GM23338 (cell line): ENCODE measurements around the gene XXYLT1. TPM values are rescaled to one million over a fixed set of nuclear protein-coding genes. Genes with fewer than 3 reads are reported as not detected.

ENCODE experiments used
- ATAC-seq: fragments of 200-7000 bp; cut with Tn5 transposase; 3 replicates; pipeline ENCODE4 v1.9.1; 2020
- DNase-seq: peaks from one replicate; pipeline ENCODE4 v3.0.0-alpha.2; 2015; ENCODE audit warnings: low spot score
- H2AFZ ChIP-seq: fragments of 200-600 bp; sonication (generic); 2 replicates; pipeline ENCODE4 v1.8.0; 2016; ENCODE audit warnings: antibody characterized with exemption, mild to moderate bottlenecking, moderate library complexity
- H3F3A ChIP-seq: fragments of 200-600 bp; sonication (generic); replicated peaks from 2 replicates; pipeline ENCODE4 v1.8.0; 2017; ENCODE audit warnings: antibody characterized with exemption, mixed run types, low read depth
- H3K27ac ChIP-seq: fragments of 200-600 bp; sonication (generic); 2 replicates; pipeline ENCODE4 v1.6.1; 2016; ENCODE audit warnings: low read depth
- H3K27me3 ChIP-seq: fragments of 200-600 bp; sonication (generic); 2 replicates; pipeline ENCODE4 v1.8.0; 2016; ENCODE audit warnings: mild to moderate bottlenecking, mixed run types, moderate library complexity; ENCODE audit not compliant: insufficient read depth
- H3K36me3 ChIP-seq: fragments of 200-600 bp; sonication (generic); 2 replicates; pipeline ENCODE4 v1.8.0; 2016; ENCODE audit warnings: mild to moderate bottlenecking; ENCODE audit not compliant: insufficient read depth
- H3K4me1 ChIP-seq: fragments of 200-600 bp; sonication (generic); 2 replicates; pipeline ENCODE4 v1.8.0; 2016; ENCODE audit warnings: mild to moderate bottlenecking, moderate library complexity; ENCODE audit not compliant: insufficient read depth
- H3K4me2 ChIP-seq: fragments of 200-600 bp; sonication (generic); 2 replicates; pipeline ENCODE4 v1.7.1; 2017; ENCODE audit warnings: mixed run types
- H3K4me3 ChIP-seq: fragments of 200-600 bp; sonication (generic); 2 replicates; pipeline ENCODE4 v1.6.1; 2016; ENCODE audit warnings: mixed run types
- H3K79me2 ChIP-seq: fragments of 200-600 bp; sonication (generic); replicated peaks from 2 replicates; pipeline ENCODE4 v1.8.0; 2017; ENCODE audit warnings: mild to moderate bottlenecking; ENCODE audit not compliant: insufficient read depth
- H3K9me2 ChIP-seq: fragments of 200-600 bp; sonication (generic); 2 replicates; pipeline ENCODE4 v1.8.0; 2017; ENCODE audit not compliant: insufficient read depth
- H4K20me1 ChIP-seq: fragments of 200-600 bp; sonication (generic); replicated peaks from 2 replicates; pipeline ENCODE4 v1.8.0; 2017; ENCODE audit warnings: mild to moderate bottlenecking; ENCODE audit not compliant: insufficient read depth
- H3K27ac Mint-ChIP-seq: 2 replicates; pipeline ENCODE4 v1.8.0; 2020; ENCODE audit warnings: inconsistent platforms, mild to moderate bottlenecking, moderate library complexity, mixed read lengths
- H3K27me3 Mint-ChIP-seq: 3 replicates; pipeline ENCODE4 v1.8.0; 2022; ENCODE audit warnings: low read depth, mild to moderate bottlenecking, moderate library complexity, mixed read lengths, inconsistent platforms; ENCODE audit not compliant: insufficient read depth, poor library complexity
- H3K36me3 Mint-ChIP-seq: 3 replicates; pipeline ENCODE4 v1.8.0; 2021; ENCODE audit warnings: low read depth, mild to moderate bottlenecking, inconsistent platforms, moderate library complexity, mixed read lengths
- H3K4me1 Mint-ChIP-seq: 3 replicates; pipeline ENCODE4 v1.8.0; 2020; ENCODE audit warnings: mild to moderate bottlenecking, inconsistent platforms, mixed read lengths
- H3K4me3 Mint-ChIP-seq: 3 replicates; pipeline ENCODE4 v1.8.0; 2021; ENCODE audit warnings: moderate library complexity, mild to moderate bottlenecking, inconsistent platforms, mixed read lengths
- H3K9me3 Mint-ChIP-seq: 3 replicates; pipeline ENCODE4 v1.8.0; 2020; ENCODE audit warnings: moderate library complexity, mild to moderate bottlenecking, inconsistent platforms, mixed read lengths
- ETS1 ChIP-seq: IDR thresholded peaks from 2 replicates; pipeline ENCODE4 v1.6.1; 2016; ENCODE audit warnings: antibody characterized with exemption
- EZH2 ChIP-seq: fragments of 200-600 bp; sonication (generic); IDR thresholded peaks from one replicate; pipeline ENCODE4 v1.8.0; 2017; ENCODE audit warnings: antibody characterized with exemption, mild to moderate bottlenecking, low read depth; ENCODE audit not compliant: unreplicated experiment
- JUNB ChIP-seq: IDR thresholded peaks from one replicate; pipeline ENCODE4 v1.6.1; 2016; ENCODE audit warnings: antibody characterized with exemption; ENCODE audit not compliant: unreplicated experiment
- POLR2AphosphoS5 ChIP-seq: IDR thresholded peaks from 2 replicates; pipeline ENCODE4 v1.6.1; 2016; ENCODE audit warnings: antibody characterized with exemption, low read depth
- ZNF114 ChIP-seq: fragments of 250-450 bp; sonication (Bioruptor Pico); IDR thresholded peaks from 2 replicates; pipeline ENCODE4 v1.5.0; 2020; ENCODE audit warnings: mild to moderate bottlenecking, moderate library complexity
- polyA plus RNA-seq: library from polyadenylated mRNA; unstranded; fragments of >200 nt; fragmentation: Nextera tagmentation; extraction: Ambion mirVana; gene quantifications from 2 replicates; pipeline ENCODE4 v1.2.1, GENCODE V29; 2016
- total RNA-seq: library from RNA; depleted of rRNA; stranded (reverse); fragments of >200 nt; shearing (Covaris generic); gene quantifications from 2 replicates; pipeline ENCODE4 v1.2.3, GENCODE V29; 2014
- TF ChIP-seq, protein P1 (sequence below), 2 experiments: fragments of 200-600 bp in 1 of 2; sonication (generic) in 1 of 2; conservative IDR thresholded peaks; 2 replicates each; pipeline versions ENCODE4 v1.5.1 to v1.6.1; 2016 to 2017; ENCODE audit warnings: antibody characterized with exemption in 2 of 2, low read depth in 2 of 2, mild to moderate bottlenecking in 2 of 2, moderate library complexity in 1 of 2
- TF ChIP-seq, protein P2 (sequence below): IDR thresholded peaks from one replicate; pipeline ENCODE4 v1.6.1; 2018; ENCODE audit warnings: antibody characterized with exemption; ENCODE audit not compliant: unreplicated experiment

The XXYLT1 gene
- total and polyA plus RNA-seq, 2 experiments from 2014 or later: 13.5 to 34.8 TPM

- Histone ChIP-seq H3K79me2 (peaks cover 47% of the 10 kb centered on the region), H3K27me3 (no peaks in the 10 kb centered on the region), H3K4me2 (no peak overlapping the region), H3F3A (no peaks in the 10 kb centered on the region), H4K20me1 (peaks cover 16% of the 10 kb centered on the region), H3K9me2 (no peaks in the 10 kb centered on the region), H3K4me1 (peaks cover 18% of the 10 kb centered on the region), H2AFZ (no peak overlapping the region), H3K27ac (no peak overlapping the region), H3K4me3 (no peak overlapping the region), H3K36me3 (no peaks in the 10 kb centered on the region)
- H3K36me3 Mint-ChIP-seq: peaks cover 22% of the 10 kb centered on the region; the same call in 2 of the 3 replicates
- H3K27me3 Mint-ChIP-seq: peaks cover 13% of the 10 kb centered on the region
- DNase-seq (no peak), ATAC-seq (no peak)
- H3K27ac Mint-ChIP-seq: no peak overlapping the region
- no peak for TF ChIP-seq EZH2
- TF ChIP-seq, protein P1, sequence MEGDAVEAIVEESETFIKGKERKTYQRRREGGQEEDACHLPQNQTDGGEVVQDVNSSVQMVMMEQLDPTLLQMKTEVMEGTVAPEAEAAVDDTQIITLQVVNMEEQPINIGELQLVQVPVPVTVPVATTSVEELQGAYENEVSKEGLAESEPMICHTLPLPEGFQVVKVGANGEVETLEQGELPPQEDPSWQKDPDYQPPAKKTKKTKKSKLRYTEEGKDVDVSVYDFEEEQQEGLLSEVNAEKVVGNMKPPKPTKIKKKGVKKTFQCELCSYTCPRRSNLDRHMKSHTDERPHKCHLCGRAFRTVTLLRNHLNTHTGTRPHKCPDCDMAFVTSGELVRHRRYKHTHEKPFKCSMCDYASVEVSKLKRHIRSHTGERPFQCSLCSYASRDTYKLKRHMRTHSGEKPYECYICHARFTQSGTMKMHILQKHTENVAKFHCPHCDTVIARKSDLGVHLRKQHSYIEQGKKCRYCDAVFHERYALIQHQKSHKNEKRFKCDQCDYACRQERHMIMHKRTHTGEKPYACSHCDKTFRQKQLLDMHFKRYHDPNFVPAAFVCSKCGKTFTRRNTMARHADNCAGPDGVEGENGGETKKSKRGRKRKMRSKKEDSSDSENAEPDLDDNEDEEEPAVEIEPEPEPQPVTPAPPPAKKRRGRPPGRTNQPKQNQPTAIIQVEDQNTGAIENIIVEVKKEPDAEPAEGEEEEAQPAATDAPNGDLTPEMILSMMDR (conservative IDR thresholded peaks at IDR 0.05; ENCODE audit: low read depth in 2 of 2): peak in 1 of 2 experiments; percentile 30; a peak in 2 of 4 replicates
- TF ChIP-seq JUNB: no peak
- H3K4me3 Mint-ChIP-seq: no peak overlapping the region
- peaks cover 5% of the 10 kb centered on the region; the same call in 2 of the 3 replicates for H3K9me3 Mint-ChIP-seq
- H3K4me1 Mint-ChIP-seq: peaks cover 41% of the 10 kb centered on the region
Measured at GRCh38 chr3:195239121-195239520, 31.8 kb downstream of the XXYLT1 start.

GRCh38 chr3:195238586-195239118 is 32.3 kb downstream of the XXYLT1 start:
- TF ChIP-seq EZH2 (no peak), ETS1 (no peak), POLR2AphosphoS5 (no peak), ZNF114 (CRISPR knock-in tag) (no peak), JUNB (no peak)
- TF ChIP-seq, protein P2, sequence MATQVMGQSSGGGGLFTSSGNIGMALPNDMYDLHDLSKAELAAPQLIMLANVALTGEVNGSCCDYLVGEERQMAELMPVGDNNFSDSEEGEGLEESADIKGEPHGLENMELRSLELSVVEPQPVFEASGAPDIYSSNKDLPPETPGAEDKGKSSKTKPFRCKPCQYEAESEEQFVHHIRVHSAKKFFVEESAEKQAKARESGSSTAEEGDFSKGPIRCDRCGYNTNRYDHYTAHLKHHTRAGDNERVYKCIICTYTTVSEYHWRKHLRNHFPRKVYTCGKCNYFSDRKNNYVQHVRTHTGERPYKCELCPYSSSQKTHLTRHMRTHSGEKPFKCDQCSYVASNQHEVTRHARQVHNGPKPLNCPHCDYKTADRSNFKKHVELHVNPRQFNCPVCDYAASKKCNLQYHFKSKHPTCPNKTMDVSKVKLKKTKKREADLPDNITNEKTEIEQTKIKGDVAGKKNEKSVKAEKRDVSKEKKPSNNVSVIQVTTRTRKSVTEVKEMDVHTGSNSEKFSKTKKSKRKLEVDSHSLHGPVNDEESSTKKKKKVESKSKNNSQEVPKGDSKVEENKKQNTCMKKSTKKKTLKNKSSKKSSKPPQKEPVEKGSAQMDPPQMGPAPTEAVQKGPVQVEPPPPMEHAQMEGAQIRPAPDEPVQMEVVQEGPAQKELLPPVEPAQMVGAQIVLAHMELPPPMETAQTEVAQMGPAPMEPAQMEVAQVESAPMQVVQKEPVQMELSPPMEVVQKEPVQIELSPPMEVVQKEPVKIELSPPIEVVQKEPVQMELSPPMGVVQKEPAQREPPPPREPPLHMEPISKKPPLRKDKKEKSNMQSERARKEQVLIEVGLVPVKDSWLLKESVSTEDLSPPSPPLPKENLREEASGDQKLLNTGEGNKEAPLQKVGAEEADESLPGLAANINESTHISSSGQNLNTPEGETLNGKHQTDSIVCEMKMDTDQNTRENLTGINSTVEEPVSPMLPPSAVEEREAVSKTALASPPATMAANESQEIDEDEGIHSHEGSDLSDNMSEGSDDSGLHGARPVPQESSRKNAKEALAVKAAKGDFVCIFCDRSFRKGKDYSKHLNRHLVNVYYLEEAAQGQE: no peak
- Histone ChIP-seq H3K36me3 (no peaks in the 10 kb centered on the region), H3K4me3 (no peak overlapping the region), H3K27ac (no peak overlapping the region), H3K27me3 (no peaks in the 10 kb centered on the region), H3K79me2 (peaks cover 43% of the 10 kb centered on the region), H3K4me1 (peaks cover 18% of the 10 kb centered on the region), H2AFZ (no peak overlapping the region), H3F3A (no peaks in the 10 kb centered on the region), H4K20me1 (peaks cover 16% of the 10 kb centered on the region), H3K4me2 (no peak overlapping the region), H3K9me2 (no peaks in the 10 kb centered on the region)
- Mint-ChIP-seq H3K36me3 (peaks cover 23% of the 10 kb centered on the region; the same call in 2 of the 3 replicates), H3K4me1 (peaks cover 41% of the 10 kb centered on the region), H3K4me3 (no peak overlapping the region), H3K27ac (peak overlapping the region; percentile 22; the same call in 1 of the 2 replicates), H3K27me3 (peaks cover 13% of the 10 kb centered on the region), H3K9me3 (peaks cover 5% of the 10 kb centered on the region; the same call in 2 of the 3 replicates)
- DNase-seq: no peak
- peak; percentile 24 for ATAC-seq
